HepG2 (cell line): ENCODE data around the gene LIPC.

Source experiments
- BRF2 ChIP-seq: sonication (generic); formaldehyde crosslinking; IDR thresholded peaks from 2 replicates; pipeline ENCODE4 v1.8.1; 2022; ENCODE audit warnings: mild to moderate bottlenecking, missing genetic modification reagents
- CTCF ChIP-seq: sonication (generic); formaldehyde crosslinking; IDR thresholded peaks from 2 replicates; pipeline ENCODE4 v1.5.0; 2020; ENCODE audit warnings: mild to moderate bottlenecking, missing genetic modification reagents, moderate library complexity
- SETDB1 ChIP-seq: sonication (generic); formaldehyde crosslinking; IDR thresholded peaks from 2 replicates; pipeline ENCODE4 v1.5.1; 2020; ENCODE audit warnings: missing genetic modification reagents, mild to moderate bottlenecking, borderline replicate concordance
- TCF7L2 ChIP-seq: IDR thresholded peaks from 2 replicates; pipeline ENCODE4 v1.6.1; 2011; ENCODE audit warnings: mild to moderate bottlenecking, low read depth, low read length, moderate library complexity
- ZBTB25 ChIP-seq: IDR thresholded peaks from 2 replicates; pipeline ENCODE4 v1.6.1; 2018; ENCODE audit warnings: missing genetic modification reagents
- ZBTB33 ChIP-seq: sonication (generic); formaldehyde crosslinking; IDR thresholded peaks from 2 replicates; pipeline ENCODE4 v1.4.0; 2020; ENCODE audit warnings: missing genetic modification reagents

- no peak for TF ChIP-seq BRF2 (CRISPR knock-in tag)
- TF ChIP-seq CTCF = no peak
- TF ChIP-seq SETDB1 (CRISPR knock-in tag) = no peak
- no peak for TF ChIP-seq TCF7L2
- no peak for TF ChIP-seq ZBTB25 (CRISPR knock-in tag)
- TF ChIP-seq ZBTB33 (CRISPR knock-in tag) = no peak
These were observed 109.8 kb downstream of the LIPC start for GRCh38 chr15:58541410-58542087.
